ENCODE measurements around the gene FBXO4.
A peak's percentile ranks its signal among the peaks of the same experiment; 100 is the strongest.

The FBXO4 gene, protein sequence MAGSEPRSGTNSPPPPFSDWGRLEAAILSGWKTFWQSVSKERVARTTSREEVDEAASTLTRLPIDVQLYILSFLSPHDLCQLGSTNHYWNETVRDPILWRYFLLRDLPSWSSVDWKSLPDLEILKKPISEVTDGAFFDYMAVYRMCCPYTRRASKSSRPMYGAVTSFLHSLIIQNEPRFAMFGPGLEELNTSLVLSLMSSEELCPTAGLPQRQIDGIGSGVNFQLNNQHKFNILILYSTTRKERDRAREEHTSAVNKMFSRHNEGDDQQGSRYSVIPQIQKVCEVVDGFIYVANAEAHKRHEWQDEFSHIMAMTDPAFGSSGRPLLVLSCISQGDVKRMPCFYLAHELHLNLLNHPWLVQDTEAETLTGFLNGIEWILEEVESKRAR

DNA sequence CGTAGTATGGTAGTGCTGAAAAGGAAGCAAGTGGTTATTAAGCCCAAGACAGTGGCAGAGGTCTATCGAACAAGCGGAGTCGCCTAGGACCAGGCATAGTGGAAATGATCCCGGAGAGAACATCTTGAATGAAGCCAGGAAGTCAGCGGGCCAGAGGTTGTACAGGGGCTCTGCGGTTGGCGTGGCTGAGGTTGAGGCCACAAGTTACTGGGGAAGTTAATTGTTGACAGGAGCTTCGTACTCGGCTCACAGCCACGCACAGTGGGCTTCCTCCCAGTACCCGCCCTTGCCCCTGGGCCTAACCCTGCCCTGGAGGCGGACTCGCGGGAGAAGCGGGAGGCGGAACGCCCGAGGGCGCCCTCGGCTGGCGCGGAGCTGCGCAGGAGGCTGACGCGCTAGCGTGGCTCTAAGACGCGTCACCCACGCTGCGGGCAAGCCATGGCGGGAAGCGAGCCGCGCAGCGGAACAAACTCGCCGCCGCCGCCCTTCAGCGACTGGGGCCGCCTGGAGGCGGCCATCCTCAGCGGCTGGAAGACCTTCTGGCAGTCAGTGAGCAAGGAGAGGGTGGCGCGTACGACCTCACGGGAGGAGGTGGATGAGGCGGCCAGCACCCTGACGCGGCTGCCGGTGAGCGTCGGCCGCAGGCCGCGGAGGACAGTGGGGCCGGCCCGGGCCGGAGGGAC, at the start of gene FBXO4:
TSS of gene FBXO4 (plus strand) at position 410 of the 683 bp plus-strand sequence. CDS start at position 439, 29 bp downstream.
- peak; percentile 80 for DNase-seq (ENCODE audit: low read depth)

DNA sequence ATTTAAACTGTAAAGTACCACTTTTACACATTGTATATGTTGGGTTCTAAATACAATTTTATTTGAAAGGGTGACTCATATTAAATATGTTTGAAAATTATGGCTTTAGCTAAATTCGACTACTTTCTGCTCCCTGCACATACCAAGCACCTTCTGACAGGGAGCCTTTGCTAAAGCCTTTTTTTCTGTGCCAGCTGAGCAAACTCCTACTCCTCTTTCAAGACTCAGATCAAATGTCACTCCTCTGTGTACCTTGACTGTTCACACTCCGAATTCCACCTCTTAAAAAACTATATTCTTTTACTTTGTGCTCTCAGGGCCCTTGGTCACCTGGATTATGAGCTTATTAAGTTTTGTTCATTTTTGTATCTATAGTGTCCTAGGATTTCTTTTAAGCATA, 48.4 kb upstream of the FBXO4 start:
- no peak for DNase-seq (ENCODE audit: low read depth)

DNA sequence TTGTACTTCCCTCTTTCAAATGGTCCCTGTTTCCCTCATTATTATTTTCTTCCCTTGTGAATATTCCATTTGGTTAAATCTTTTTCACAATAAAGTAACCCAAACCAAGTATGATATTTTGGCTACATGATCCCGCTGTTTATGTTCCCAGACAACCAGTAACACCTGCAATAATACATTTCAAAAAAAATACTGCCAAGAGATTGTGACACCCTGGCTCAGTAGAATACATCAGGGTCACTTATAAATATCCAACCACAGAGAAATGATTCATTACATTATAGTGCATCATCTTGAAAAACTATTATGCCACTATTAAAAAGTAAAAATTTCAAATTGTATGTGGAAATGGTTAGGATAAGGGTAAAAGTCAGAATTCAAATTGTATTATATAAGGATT, 47.7 kb upstream of the FBXO4 start:
- no peak for DNase-seq (ENCODE audit: low read depth)

DNA sequence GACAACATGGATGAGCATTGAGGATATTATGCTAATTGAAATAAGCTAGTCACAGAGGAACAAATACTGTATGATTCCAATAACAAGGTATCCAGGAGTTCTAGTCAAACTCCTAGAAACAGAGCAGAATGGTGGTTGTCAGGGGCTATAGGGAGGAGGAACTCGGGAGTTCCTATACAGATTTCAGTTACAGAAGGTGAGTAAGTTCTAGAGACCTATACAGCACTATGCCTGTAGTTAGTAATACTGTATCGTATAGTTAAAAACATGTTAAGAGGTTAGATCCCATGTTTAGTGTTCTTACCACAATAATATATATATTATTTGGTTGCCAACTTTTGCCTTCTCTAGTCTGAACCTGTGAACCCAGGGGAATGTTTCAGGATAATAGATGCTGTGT, 46.9 kb upstream of the FBXO4 start:
- no peak for DNase-seq (ENCODE audit: low read depth)

DNA sequence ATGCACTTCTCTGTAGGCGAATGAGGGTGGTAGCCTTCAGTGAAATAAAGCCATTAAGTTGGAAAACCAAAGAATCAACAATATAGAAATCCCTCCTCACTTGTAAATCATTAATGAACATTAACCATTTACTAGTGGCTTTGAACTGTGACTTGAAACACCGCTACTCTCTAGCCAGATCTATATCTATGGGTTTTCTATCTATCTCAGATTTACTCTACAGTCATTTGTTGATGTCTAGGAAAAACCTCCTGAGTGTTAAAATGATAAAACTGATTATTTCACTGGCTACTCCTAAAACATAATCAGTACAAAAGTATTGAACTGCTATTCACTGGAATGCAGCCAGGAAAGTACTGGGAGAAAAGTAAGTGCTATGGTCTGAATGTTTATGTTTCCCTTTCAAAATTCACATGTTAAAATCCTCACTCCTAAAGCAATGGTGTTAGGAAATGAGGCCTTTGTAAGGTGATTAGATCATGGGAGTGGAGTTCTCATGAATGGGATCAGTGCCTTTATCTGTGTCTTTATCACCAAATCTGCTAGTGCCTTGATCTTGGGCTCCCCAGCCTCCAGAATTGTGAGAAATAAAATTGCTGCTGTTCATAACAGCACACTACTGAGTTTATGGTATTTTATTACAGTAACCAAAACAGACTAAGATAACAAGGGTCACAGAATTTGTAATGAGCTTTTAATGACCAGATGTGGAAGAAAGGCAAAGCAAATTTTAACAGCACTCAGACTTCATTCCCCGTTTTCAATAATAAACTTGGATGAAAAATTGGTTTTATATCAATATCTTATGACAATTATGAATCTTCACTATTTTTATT, 46.2 kb upstream of the FBXO4 start:
- no peak for DNase-seq (ENCODE audit: low read depth)

DNA sequence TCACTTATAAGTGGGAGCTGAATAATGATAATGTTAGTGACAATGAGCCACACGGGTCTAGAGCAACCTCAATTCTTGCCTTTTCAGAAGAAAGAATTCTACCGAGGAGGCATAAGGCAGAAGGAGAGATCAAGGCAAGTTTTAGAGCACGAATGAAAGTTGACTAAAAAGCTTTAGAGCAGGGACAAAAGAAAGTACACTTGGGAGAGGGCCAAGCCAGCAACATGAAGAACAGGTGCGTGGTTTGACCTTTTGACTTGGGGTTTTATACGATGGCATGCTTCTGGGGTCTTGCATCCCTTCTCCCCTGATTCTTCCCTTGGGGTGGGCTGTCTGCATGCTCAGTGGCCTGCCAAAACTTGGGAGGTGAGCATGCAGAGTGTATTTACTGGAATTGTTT, 42.3 kb upstream of the FBXO4 start:
- no peak for DNase-seq (ENCODE audit: low read depth)

DNA sequence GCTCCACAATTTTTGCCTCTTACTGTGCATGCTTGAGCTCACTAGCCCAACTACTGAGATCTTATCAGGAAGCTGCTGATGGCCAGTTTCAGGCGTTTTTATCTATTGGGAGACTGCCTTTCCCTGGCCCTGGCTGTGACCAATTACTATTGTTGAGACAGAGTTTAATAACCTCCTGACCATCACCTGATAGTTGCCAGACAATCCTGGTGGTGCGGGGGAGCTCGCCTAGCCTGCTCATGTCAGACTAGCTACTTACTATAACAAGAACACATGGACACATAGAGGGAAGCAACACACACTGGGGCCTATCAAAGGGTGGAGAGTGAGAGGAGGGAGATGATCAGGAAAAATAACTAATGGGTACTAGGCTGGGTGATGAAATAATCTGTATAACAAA, 41.8 kb upstream of the FBXO4 start:
- DNase-seq (ENCODE audit: low read depth) = no peak

DNA sequence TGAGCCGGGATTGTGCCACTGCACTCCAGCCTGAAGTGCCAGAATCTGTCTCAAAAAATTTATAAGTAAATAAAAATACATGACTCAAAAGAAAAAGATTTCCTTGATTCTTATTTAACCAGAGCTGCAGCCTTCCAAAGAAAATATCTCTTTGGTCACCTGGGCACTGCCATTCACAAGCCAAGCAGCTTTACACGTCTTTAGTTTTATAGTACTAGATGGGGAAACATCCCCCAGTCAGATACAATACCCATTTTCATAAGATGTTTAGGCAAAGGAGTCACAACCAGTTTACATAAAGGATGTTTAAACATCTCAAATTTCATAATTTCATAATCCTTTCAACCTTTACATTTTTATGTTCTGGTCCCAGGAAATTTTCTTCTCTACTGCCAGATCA, 41.1 kb upstream of the FBXO4 start:
- DNase-seq (ENCODE audit: low read depth) = no peak

DNA sequence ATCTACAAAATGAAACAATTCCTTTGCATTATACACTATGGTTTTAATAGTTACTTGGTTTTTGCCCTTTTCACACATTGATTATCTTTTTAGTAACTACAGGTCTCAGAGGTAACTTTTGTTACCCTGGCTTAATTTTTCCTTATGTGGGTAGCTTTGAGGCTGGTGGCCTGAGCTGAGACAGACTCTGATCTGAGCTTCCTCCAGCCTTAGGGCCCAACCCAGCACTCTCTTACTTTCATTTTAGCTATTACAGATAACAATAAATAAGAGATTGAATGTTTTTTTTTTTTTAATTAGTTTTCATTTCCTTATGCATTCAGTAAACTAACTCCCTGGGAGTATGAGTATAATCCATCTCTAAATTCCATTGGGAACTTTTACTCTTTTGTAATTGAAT, 39.8 kb upstream of the FBXO4 start:
- DNase-seq (ENCODE audit: low read depth) = no peak

DNA sequence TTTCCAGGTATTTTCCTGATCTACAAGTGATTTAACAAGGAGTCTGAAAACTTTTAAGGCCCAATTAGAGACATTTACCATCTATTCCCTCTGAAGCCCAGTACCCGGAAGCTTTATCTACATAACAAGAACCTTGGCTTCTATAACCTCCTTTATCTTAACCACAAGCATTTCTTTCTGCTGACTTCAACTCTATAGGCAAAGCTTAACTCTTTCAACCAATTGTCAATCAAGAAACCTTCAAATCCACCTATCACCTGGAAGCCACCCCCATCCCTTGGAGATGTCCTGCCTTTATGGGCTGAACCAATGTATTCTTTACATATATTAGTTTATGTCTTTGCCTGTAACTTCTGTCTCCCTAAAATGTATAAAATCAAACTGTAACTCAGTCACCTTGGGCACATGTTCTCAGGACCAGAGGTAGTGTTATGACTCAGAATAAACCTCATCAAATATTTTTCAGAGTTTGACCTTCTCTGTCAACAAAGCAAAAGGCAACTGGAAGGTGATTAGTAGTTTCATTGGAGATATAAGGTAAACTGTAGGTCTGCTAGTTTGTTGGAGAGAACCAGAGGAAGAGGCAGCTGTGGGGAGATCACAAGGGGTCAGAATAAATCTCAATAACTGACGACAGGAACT, 33.9 kb upstream of the FBXO4 start:
- no peak for DNase-seq (ENCODE audit: low read depth)

DNA sequence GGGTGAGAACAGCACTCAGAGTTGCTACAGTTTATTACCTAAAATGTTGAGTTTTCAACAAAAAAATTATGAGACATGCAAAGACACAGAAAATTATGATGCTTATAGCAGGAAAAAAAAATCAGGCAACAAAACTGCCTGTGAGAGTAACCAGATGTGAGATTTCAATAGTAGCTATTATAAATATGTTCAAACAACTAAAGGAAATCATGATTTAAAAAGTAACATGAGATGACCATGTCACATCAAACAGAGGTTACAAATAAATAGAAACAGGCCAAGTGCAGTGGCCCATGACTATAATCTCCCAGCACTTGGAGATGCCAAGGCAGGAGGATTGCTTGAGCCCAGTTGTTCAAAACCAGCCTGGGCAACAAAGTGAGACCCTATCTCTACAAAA, 33.0 kb upstream of the FBXO4 start:
- no peak for DNase-seq (ENCODE audit: low read depth)

DNA sequence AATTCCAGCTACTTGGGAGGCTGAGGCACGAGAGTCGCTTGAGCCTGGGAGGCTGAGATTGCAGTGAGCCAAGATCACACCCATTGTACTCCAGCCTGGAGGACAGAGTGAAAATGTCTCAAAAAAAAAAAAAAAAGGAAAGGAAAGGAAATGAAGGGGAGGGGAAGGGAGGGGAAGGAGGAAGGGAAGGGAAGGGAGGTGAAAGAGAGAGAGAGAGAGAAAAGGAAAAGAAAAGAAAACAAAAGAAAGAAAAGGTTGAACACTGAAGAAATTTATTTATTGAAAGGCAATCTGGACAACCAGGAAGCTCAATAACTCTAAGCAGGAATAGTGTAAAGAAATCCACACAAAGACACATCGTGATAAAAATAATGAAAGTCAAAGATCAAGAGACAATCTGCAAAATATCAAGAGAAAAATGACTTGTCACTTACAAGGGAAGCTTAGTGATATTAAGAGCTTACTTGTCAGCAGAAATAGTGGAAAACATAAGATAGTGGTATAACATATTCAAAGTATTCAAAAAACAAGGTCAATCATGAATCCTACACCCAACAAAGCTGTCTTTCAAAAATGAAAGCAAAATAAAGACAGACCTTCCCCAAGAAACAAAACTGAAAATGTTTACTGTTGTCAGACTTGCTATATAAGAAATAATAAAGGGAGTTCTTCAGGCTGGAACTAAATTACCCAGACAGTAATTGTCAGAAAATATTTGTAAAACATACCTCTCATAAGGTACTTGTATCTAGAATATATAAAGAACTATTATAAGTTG, 31.8 kb upstream of the FBXO4 start:
- DNase-seq (ENCODE audit: low read depth) = no peak

DNA sequence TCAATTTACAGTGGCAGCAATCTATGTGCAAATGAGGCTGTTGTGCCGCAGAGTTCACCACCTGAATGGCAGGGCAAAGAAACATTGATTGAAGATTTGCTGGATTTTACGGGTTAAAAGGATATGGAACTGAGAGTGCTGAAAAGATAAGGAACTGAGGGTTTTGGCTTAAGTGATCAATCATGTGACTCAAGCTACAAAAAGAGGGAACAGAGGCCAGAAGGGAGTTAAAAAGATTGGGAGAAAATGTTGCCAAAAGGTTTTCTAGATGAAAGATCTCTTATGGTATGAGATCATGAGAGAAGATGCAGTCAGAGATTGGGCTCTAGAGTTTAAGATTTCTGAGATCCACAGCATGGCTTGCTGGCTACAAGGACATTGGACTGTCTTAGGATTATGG, 28.9 kb upstream of the FBXO4 start:
- no peak for DNase-seq (ENCODE audit: low read depth)

DNA sequence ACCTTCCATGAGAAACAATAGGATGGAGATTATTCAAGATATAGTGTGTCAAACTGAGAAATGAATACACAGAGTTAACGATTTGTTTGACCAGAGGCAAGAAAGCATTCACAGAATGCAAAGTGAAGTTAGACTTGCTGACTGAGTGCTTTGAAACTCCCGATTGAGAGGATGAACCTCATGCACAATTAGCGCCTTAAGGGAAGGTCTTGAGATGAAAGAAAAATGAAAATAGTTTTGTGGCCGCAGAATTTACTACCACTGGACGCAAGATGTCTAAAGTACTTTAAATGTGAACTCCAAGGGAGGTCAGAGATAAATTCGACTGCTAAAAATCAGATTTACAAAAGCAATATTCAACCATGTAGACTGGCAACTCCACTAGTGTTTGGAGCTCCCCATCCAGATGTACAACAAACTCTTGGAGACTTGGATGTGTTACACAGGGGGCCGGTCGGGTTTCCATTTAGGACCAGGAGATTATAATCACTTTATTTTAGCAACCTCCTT, 21.6 kb upstream of the FBXO4 start:
- DNase-seq (ENCODE audit: low read depth) = no peak

DNA sequence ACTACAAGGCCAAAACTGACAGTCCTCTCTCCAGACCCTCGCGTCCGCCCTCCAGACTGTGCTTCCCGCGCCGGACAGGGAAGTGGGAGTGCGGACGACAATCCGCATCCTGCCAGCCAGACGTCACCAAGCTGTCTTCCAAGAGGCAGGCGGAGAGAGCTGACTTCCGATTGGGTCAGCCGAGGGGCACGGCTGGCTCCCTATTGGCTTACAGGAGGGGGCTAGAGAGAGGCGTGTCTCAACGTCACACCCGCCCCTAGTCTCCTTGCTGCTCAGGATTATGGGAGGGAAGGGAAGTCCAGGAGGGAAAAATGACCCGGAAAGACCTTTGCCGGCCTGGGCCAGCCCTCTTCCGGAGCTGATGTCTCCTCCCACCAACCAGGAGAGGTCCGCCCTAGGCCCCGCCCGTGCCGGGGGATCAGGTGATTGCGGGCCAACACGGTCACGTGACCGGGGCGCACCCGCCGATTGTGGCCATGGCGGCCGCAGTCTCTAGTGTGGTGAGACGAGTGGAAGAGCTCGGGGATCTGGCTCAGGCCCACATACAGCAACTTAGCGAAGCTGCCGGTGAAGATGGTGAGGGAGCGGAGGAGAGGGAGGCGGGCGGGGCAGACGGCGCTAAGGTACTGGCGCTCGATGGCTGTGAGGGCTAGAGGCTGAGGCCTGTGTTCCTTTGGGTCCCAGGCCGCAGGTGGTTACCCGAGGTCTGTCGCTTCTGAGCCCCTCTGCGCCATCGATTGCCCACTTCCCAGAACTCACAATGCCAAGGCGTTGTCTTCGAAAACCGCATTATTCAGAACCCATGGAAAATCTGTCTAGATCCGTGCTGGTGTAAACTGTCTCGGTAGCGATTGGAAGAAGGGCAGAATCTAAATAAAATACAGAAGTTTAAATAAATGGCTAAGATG, 20.9 kb upstream of the FBXO4 start, which contains the start of gene RIMOC1:
TSS of gene RIMOC1 (plus strand) at position 453 of the 908 bp plus-strand sequence. CDS start at position 477, 24 bp downstream.
- peak; percentile 97 for DNase-seq (ENCODE audit: low read depth)

DNA sequence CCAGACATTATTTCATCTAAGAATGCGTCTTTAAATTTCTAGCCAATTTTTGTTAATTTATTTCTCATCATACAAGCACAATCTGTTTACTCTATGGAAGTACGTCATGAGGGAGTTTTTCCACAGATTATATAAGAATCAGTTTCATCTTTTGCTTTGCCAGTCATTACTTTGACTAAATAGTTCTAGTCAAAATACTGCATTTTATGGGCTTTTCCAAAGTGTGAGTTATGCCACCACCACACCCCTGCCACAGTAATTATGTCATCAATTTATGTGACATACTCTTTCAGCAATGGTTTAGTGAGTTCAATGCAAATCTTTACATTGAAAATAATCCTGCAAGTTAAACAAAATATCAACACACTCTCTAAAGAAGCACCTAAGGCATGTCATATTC, 18.9 kb upstream of the FBXO4 start:
- DNase-seq (ENCODE audit: low read depth) = no peak

DNA sequence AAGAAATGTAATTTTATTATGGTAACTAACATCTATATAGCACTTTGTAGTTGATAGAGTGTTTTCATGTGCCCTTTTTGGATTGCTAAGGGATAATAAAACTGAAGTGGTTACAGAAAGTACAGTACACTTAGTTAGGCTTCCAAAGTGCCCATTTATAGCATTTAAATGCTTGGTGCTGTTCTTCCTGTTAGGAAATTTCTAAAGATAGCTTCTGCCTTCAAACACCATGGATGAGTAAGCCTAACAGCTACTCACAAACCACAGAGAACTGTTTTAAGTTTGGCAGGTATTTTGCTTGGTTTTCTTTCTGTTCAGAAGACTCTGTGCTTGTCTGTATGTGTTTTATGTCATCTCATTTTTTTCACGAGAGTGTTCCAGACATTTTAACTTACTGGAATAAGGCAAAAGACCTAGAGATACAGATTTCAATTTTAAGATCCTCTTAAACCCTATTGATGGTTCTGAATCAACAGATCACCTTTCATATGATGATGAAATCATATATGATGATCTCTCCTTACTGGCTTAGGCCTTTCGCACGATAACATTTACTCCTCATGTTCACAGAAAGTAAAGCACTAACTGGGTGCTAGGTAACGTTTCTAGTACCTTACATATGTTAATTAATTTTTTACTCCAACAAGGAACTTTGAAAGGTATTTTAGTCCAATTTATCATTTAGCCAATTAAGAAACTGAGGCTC, 16.6 kb upstream of the FBXO4 start:
- DNase-seq (ENCODE audit: low read depth) = no peak

DNA sequence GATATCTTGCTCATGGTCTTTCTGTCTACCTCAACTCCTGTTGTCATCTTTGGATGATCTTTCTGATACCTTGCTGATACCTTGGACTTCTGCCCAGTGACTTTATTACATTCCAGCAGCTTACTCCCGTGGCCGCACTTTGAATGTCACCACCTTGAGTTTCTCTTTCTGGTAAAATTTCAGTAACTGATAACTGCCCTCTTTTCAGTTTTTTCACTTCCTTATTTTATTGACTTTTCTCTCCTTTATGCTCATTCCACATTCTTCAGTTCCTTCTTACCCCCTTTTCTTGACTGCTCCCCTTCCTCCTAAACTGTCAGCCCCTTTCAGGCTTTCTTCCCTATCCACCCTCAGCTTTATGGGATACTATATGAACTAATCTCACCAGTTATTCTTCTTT, 7.0 kb upstream of the FBXO4 start:
- no peak for DNase-seq (ENCODE audit: low read depth)

DNA sequence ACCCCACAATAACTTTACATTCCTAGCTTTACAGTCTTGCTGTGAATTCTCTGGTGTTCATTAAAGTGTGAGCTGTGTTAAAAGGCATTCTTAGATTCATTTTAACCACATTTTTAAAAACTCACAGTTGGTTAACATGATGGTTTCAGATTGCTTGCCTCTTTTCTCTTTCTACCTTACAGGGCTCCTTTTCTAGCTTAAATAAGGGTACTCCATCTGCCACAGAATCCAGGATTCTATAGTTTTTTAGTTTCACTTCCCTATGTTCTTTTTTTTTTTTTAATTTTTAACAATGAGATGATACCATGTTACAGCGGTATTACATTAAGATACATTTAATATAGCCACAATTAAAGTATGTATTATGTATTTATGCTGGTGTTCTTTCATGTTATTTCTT, 3.9 kb upstream of the FBXO4 start:
- DNase-seq (ENCODE audit: low read depth) = no peak

Measured in stimulated activated CD8-positive, alpha-beta memory T cell treated with anti-CD3 and anti-CD28 coated beads, Interleukin-4, amount 100 ng/mL, for 24 hours (primary cell).